Measurements from ENCODE around the gene TDP1. TPM values are rescaled to one million over a fixed set of nuclear protein-coding genes. Genes with fewer than 3 reads are reported as not detected.
A peak's percentile ranks its signal among the peaks of the same experiment; 100 is the strongest.

The TDP1 gene
- total and polyA plus RNA-seq, 2 of the 13 experiments (the other 11 are each of a cell fraction or from before 2014, with no cell fraction given), result 16.4 to 31.2 TPM

DNA sequence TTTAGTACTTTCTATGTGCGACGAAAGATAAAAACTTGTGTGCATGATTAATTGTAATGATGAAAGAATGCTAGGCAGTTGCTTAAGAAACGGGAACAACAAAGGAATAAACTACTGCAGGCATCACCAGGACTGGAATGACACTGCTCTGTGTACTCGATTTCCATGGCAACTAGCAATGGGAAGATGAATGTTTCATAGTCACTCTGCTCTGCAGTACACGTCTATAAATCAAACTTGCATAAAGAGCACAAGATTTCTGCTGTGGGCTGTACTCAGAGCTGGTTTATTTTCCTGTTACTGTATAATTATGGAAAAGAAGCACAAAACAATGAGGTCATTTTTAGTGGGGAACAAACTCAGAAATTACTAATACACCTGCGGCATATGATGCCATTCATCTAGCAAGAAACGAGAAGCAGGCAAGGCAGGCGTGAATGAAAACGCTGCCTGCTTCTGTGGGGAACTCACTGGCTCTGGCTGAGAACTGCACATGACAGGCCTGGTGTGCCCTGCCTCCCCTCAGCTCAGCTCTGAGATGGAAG is 43.0 kb upstream of the TDP1 start (continued):
- TF ChIP-seq, protein P1, sequence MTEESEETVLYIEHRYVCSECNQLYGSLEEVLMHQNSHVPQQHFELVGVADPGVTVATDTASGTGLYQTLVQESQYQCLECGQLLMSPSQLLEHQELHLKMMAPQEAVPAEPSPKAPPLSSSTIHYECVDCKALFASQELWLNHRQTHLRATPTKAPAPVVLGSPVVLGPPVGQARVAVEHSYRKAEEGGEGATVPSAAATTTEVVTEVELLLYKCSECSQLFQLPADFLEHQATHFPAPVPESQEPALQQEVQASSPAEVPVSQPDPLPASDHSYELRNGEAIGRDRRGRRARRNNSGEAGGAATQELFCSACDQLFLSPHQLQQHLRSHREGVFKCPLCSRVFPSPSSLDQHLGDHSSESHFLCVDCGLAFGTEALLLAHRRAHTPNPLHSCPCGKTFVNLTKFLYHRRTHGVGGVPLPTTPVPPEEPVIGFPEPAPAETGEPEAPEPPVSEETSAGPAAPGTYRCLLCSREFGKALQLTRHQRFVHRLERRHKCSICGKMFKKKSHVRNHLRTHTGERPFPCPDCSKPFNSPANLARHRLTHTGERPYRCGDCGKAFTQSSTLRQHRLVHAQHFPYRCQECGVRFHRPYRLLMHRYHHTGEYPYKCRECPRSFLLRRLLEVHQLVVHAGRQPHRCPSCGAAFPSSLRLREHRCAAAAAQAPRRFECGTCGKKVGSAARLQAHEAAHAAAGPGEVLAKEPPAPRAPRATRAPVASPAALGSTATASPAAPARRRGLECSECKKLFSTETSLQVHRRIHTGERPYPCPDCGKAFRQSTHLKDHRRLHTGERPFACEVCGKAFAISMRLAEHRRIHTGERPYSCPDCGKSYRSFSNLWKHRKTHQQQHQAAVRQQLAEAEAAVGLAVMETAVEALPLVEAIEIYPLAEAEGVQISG (CRISPR knock-in tag; IDR thresholded peaks at IDR 0.05), result no peak
- TF ChIP-seq PTBP1 (IDR thresholded peaks at IDR 0.05; ENCODE audit: low read depth, low read length, poor library complexity, severe bottlenecking), result no peak

DNA sequence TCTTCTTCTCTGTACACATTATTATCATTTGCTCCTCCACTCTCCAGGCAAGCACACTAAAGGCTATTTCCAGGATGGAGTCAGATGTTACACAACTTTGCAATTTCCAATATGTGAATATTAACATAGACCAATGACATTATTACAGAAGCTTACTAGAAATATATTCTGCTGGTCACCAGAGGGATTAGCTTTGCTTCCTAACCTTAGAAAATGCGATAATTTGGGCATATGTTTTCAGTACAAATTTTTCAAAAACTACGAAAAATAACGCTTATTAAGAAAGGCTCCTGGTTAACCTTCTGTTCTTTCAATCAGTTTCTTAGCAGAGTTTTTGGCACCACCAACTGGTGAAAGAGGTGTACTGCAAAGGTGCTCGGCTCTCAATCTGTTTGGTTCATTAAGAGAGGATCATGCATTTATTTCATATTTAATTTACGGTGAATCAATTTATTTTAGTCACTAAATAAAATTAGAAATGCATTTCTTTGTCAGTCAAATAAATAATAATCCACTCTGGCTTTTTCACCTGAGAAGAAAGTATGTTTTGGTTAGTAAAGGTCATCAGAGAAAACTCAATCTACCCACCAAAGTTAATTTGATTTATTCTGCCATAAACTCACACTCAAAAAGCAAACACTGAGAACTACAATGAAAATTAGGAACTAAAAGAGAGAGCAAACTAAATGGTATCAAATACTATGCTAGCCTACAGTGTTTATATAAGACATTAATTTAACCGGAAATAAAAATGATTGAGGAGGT is 40.4 kb upstream of the TDP1 start:
- peak overlapping the region in 1 of 3 experiments; percentile 19; a peak in 1 of 6 replicates for H3K4me3 ChIP-seq (replicated peaks in 1 of 3; ENCODE audit: insufficient read depth in 1 of 3, low read depth in 2 of 3, low read length in 3 of 3)
- FAIRE-seq, result peak; percentile 60
- H3K36me3 ChIP-seq (replicated peaks in 1 of 2; ENCODE audit: control insufficient read depth in 1 of 2, insufficient read depth in 2 of 2, low read length in 2 of 2), result no peaks in the 10 kb centered on the region; a peak in 1 of 5 replicates
- ATAC-seq, result no peak
- WGBS (ENCODE audit: low lambda C conversion rate), result 18% methylated on average over 6 of the region's 6 CpGs
- peak overlapping the region; percentile 28 for H3K27ac ChIP-seq (ENCODE audit: extremely low read length, insufficient read depth, low read length)
- ChIA-PET CTCF (ENCODE audit: low intra/inter-chr PET ratio, low total read pairs) (interaction anchor here (0.7 to 1.3 kb wide), 2 partner anchors 875 to 889 kb away, joined by 3 to 7 read pairs; no protein-coding TSS in a partner anchor), POLR2A (no interaction called here)
- H3K4me1 ChIP-seq (ENCODE audit: insufficient read depth, low read length), result peaks cover 38% of the 10 kb centered on the region
- no peak overlapping the region for H3K9ac ChIP-seq (ENCODE audit: insufficient read depth, low read depth, low read length)
- no peaks in the 10 kb centered on the region for H4K20me1 ChIP-seq (ENCODE audit: insufficient read depth, low read length)
- BruUV-seq (replicated peaks), result no TSS peak
- no peaks in the 10 kb centered on the region for H3K79me2 ChIP-seq (ENCODE audit: insufficient read depth, low read length)
- peak; percentile 59 for DNase-seq (ENCODE audit: low spot score)
- no peaks in the 10 kb centered on the region for H3K27me3 ChIP-seq (ENCODE audit: control insufficient read depth in 1 of 2, insufficient read depth in 2 of 2, low read length in 2 of 2)
- H2AFZ ChIP-seq (ENCODE audit: low read length), result no peak overlapping the region
- intact Hi-C loops (cut with micrococcal nuclease; ENCODE audit: unreplicated experiment) (loop anchor here (1.0 to 10.0 kb wide), 4 partner anchors 140 to 875 kb away; no protein-coding TSS in a partner anchor), in situ Hi-C loops (cut with HindIII; ENCODE audit: extremely low pct_ligation_motif_present, low pct_unique_long_range_greater_than_20kb) (loop anchor here (25.0 kb wide), 2 partner anchors 503 to 678 kb away; partner anchors contain the start of gene FOXN3)
- H3K9me3 ChIP-seq (ENCODE audit: low read length), result no peaks in the 10 kb centered on the region
- H3K4me2 ChIP-seq (ENCODE audit: low read depth, low read length), result peak overlapping the region; percentile 28
- TF ChIP-seq WIZ (CRISPR knock-in tag; IDR thresholded peaks at IDR 0.05) (no peak), HCFC1 (IDR thresholded peaks at IDR 0.05; ENCODE audit: low read depth, low read length) (no peak), KAT8 (CRISPR knock-in tag; IDR thresholded peaks at IDR 0.05) (no peak), CHCHD3 (CRISPR knock-in tag; IDR thresholded peaks at IDR 0.05) (no peak), SIN3B (IDR thresholded peaks at IDR 0.05; ENCODE audit: low read length) (no peak)
- TF ChIP-seq, protein P2, sequence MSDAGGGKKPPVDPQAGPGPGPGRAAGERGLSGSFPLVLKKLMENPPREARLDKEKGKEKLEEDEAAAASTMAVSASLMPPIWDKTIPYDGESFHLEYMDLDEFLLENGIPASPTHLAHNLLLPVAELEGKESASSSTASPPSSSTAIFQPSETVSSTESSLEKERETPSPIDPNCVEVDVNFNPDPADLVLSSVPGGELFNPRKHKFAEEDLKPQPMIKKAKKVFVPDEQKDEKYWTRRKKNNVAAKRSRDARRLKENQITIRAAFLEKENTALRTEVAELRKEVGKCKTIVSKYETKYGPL (CRISPR knock-in tag; IDR thresholded peaks at IDR 0.05), result 0 out of 2 replicates have a peak, but pooled peaks have one; percentile 56
- TF ChIP-seq, protein P3, sequence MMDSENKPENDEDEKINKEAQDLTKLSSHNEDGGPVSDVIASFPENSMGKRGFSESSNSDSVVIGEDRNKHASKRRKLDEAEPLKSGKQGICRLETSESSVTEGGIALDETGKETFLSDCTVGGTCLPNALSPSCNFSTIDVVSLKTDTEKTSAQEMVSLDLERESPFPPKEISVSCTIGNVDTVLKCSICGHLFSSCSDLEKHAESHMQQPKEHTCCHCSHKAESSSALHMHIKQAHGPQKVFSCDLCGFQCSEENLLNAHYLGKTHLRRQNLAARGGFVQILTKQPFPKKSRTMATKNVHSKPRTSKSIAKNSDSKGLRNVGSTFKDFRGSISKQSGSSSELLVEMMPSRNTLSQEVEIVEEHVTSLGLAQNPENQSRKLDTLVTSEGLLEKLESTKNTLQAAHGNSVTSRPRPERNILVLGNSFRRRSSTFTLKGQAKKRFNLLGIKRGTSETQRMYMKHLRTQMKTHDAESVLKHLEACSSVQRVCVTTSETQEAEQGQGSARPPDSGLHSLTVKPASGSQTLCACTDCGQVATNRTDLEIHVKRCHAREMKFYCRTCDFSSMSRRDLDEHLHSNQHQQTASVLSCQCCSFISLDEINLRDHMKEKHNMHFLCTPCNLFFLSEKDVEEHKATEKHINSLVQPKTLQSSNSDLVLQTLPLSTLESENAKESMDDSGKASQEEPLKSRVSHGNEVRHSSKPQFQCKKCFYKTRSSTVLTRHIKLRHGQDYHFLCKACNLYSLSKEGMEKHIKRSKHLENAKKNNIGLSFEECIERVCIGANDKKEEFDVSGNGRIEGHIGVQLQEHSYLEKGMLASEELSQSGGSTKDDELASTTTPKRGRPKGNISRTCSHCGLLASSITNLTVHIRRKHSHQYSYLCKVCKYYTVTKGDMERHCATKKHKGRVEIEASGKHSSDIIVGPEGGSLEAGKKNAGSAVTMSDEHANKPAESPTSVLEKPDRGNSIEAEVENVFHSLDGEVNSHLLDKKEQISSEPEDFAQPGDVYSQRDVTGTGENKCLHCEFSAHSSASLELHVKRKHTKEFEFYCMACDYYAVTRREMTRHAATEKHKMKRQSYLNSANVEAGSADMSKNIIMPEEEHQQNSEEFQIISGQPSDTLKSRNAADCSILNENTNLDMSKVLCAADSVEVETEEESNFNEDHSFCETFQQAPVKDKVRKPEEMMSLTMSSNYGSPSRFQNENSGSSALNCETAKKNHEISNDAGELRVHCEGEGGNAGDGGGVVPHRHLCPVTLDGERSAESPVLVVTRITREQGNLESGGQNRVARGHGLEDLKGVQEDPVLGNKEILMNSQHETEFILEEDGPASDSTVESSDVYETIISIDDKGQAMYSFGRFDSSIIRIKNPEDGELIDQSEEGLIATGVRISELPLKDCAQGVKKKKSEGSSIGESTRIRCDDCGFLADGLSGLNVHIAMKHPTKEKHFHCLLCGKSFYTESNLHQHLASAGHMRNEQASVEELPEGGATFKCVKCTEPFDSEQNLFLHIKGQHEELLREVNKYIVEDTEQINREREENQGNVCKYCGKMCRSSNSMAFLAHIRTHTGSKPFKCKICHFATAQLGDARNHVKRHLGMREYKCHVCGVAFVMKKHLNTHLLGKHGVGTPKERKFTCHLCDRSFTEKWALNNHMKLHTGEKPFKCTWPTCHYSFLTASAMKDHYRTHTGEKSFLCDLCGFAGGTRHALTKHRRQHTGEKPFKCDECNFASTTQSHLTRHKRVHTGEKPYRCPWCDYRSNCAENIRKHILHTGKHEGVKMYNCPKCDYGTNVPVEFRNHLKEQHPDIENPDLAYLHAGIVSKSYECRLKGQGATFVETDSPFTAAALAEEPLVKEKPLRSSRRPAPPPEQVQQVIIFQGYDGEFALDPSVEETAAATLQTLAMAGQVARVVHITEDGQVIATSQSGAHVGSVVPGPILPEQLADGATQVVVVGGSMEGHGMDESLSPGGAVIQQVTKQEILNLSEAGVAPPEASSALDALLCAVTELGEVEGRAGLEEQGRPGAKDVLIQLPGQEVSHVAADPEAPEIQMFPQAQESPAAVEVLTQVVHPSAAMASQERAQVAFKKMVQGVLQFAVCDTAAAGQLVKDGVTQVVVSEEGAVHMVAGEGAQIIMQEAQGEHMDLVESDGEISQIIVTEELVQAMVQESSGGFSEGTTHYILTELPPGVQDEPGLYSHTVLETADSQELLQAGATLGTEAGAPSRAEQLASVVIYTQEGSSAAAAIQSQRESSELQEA (CRISPR knock-in tag; IDR thresholded peaks at IDR 0.05; ENCODE audit: not compliant biosample characterization), result no peak

Measured in HepG2 (cell line).